HG03095 (cell line): ENCODE results near the gene IFI27L1.

Source experiments
- ATAC-seq: cut with Tn5 transposase; IDR thresholded peaks from one replicate; pipeline ENCODE4 v1.9.1; 2021; ENCODE audit warnings: moderate library complexity; ENCODE audit not compliant: unreplicated experiment

IFI27L1 gene

GRCh38 chr14:94113490-94113889, 32.4 kb downstream of the IFI27L1 start:
- no peak for ATAC-seq

GRCh38 chr14:94113908-94114588, 32.9 kb downstream of the IFI27L1 start:
- no peak for ATAC-seq

- no peak for ATAC-seq
Measured at GRCh38 chr14:94114589-94115057, 33.5 kb downstream of the IFI27L1 start.

GRCh38 chr14:94115058-94115591, 34.0 kb downstream of the IFI27L1 start:
- ATAC-seq, result no peak

- ATAC-seq, result no peak
Measured at GRCh38 chr14:94115631-94116030, 34.5 kb downstream of the IFI27L1 start.

GRCh38 chr14:94116701-94117100, 35.6 kb downstream of the IFI27L1 start:
- no peak for ATAC-seq

GRCh38 chr14:94117856-94118255, 36.7 kb downstream of the IFI27L1 start:
- ATAC-seq, result no peak

GRCh38 chr14:94119071-94119470, 38.0 kb downstream of the IFI27L1 start:
- ATAC-seq, result no peak

- ATAC-seq, result no peak
Measured at GRCh38 chr14:94120667-94121340, 39.7 kb downstream of the IFI27L1 start.

- no peak for ATAC-seq
Measured at GRCh38 chr14:94121485-94121884, 40.4 kb downstream of the IFI27L1 start.

- ATAC-seq, result no peak
Measured at GRCh38 chr14:94122438-94122837, 41.3 kb downstream of the IFI27L1 start.

- ATAC-seq, result no peak
Measured at GRCh38 chr14:94123296-94123695, 42.2 kb downstream of the IFI27L1 start.

GRCh38 chr14:94123868-94124267, 42.8 kb downstream of the IFI27L1 start:
- ATAC-seq, result no peak

- ATAC-seq, result no peak
Measured at GRCh38 chr14:94124582-94125377, 43.7 kb downstream of the IFI27L1 start.

- ATAC-seq, result no peak
Measured at GRCh38 chr14:94125659-94126418, 44.7 kb downstream of the IFI27L1 start.

GRCh38 chr14:94126419-94126677, 45.2 kb downstream of the IFI27L1 start:
- ATAC-seq, result no peak

- ATAC-seq, result no peak
Measured at GRCh38 chr14:94126800-94127199, 45.7 kb downstream of the IFI27L1 start.

- ATAC-seq, result no peak
Measured at GRCh38 chr14:94127330-94127729, 46.2 kb downstream of the IFI27L1 start.

GRCh38 chr14:94128216-94128839, 47.2 kb downstream of the IFI27L1 start:
- ATAC-seq, result no peak

GRCh38 chr14:94129111-94129757, 48.1 kb downstream of the IFI27L1 start, which contains the start of gene IFI27L2:
TSS of gene IFI27L2 (minus strand) at chr14:94129604. CDS start at chr14:94129564, 40 bp downstream.
- peak; percentile 95 for ATAC-seq
